Astrocyte (in vitro differentiated cells and primary cell): ENCODE data around the gene GJC1. TPM values are rescaled to one million over a fixed set of nuclear protein-coding genes. Genes with fewer than 3 reads are reported as not detected.
A peak's percentile ranks its signal among the peaks of the same experiment; 100 is the strongest.

Experiments
- DNase-seq: peaks from one replicate; pipeline ENCODE4 v3.0.0-alpha.2; 2010; ENCODE audit warnings: low read depth
- FAIRE-seq: peaks from 2 replicates; lab custom pipeline; 2011; peaks lifted over from hg19 to GRCh38; lab: Jason Lieb, UNC
- H2AFZ ChIP-seq: 2 replicates; pipeline ENCODE4 v1.6.0; 2012; ENCODE audit warnings: low read depth, low read length, inconsistent platforms
- H3K27ac ChIP-seq: 2 replicates; pipeline ENCODE4 v1.5.1; 2011; ENCODE audit warnings: low read depth, low read length, inconsistent platforms
- H3K27me3 ChIP-seq: 2 replicates; pipeline ENCODE4 v1.6.0; 2011; ENCODE audit warnings: low read length, inconsistent platforms; ENCODE audit not compliant: insufficient read depth
- H3K36me3 ChIP-seq: 2 replicates; pipeline ENCODE4 v1.5.1; 2011; ENCODE audit warnings: low read length, inconsistent platforms; ENCODE audit not compliant: insufficient read depth
- H3K4me1 ChIP-seq: 2 replicates; pipeline ENCODE4 v1.5.1; 2011; ENCODE audit warnings: low read length, inconsistent platforms; ENCODE audit not compliant: insufficient read depth
- H3K4me2 ChIP-seq: 2 replicates; pipeline ENCODE4 v1.6.0; 2012; ENCODE audit warnings: low read length, inconsistent platforms
- H3K4me3 ChIP-seq: 2 replicates; pipeline ENCODE4 v1.5.1; 2011; ENCODE audit warnings: low read depth, mild to moderate bottlenecking, low read length, inconsistent platforms; ENCODE audit not compliant: insufficient read depth
- H3K79me2 ChIP-seq: 2 replicates; pipeline ENCODE4 v1.6.0; 2012; ENCODE audit warnings: mild to moderate bottlenecking, low read length, inconsistent platforms; ENCODE audit not compliant: insufficient read depth
- H3K9ac ChIP-seq: 2 replicates; pipeline ENCODE4 v1.6.0; 2012; ENCODE audit warnings: mild to moderate bottlenecking, low read length, inconsistent platforms
- H3K9me3 ChIP-seq: 2 replicates; pipeline ENCODE4 v1.5.1; 2012; ENCODE audit warnings: low read depth, mild to moderate bottlenecking, low read length, inconsistent platforms; ENCODE audit not compliant: insufficient read depth
- H4K20me1 ChIP-seq: 2 replicates; pipeline ENCODE4 v1.6.0; 2012; ENCODE audit warnings: low read length, inconsistent platforms; ENCODE audit not compliant: insufficient read depth
- H3K27ac Mint-ChIP-seq: one replicate; pipeline ENCODE4 v1.8.0; 2021; ENCODE audit warnings: mild to moderate bottlenecking, mixed read lengths; ENCODE audit not compliant: unreplicated experiment
- H3K27me3 Mint-ChIP-seq: one replicate; pipeline ENCODE4 v1.8.0; 2021; ENCODE audit warnings: low read depth, mixed read lengths; ENCODE audit not compliant: unreplicated experiment
- H3K36me3 Mint-ChIP-seq: one replicate; pipeline ENCODE4 v1.8.0; 2021; ENCODE audit warnings: low read depth, mixed read lengths; ENCODE audit not compliant: unreplicated experiment
- H3K4me1 Mint-ChIP-seq: one replicate; pipeline ENCODE4 v1.8.0; 2021; ENCODE audit warnings: low read depth, mixed read lengths; ENCODE audit not compliant: unreplicated experiment
- H3K4me3 Mint-ChIP-seq: one replicate; pipeline ENCODE4 v1.8.0; 2021; ENCODE audit warnings: mild to moderate bottlenecking, moderate library complexity, mixed read lengths; ENCODE audit not compliant: unreplicated experiment
- H3K9me3 Mint-ChIP-seq: one replicate; pipeline ENCODE4 v1.8.0; 2021; ENCODE audit warnings: mild to moderate bottlenecking, mixed read lengths; ENCODE audit not compliant: unreplicated experiment
- CTCF ChIP-seq: IDR thresholded peaks from 2 replicates; pipeline ENCODE4 v1.5.1; 2011; ENCODE audit warnings: low read depth, mild to moderate bottlenecking, inconsistent platforms, low read length, moderate library complexity; ENCODE audit not compliant: insufficient read depth
- EZH2 ChIP-seq: IDR thresholded peaks from 2 replicates; pipeline ENCODE4 v1.6.1; 2012; ENCODE audit warnings: mild to moderate bottlenecking, low read length, inconsistent platforms; ENCODE audit not compliant: insufficient read depth
- total RNA-seq: library from RNA; stranded (reverse); gene quantifications from 2 replicates; pipeline ENCODE4 v1.2.1, GENCODE V29; 2021

Gene GJC1
- total RNA-seq, 1 donor from 2014 or later: 38.4 TPM

GRCh38 chr17:44859701-44860100, 29.6 kb upstream of the GJC1 start:
- Mint-ChIP-seq H3K27me3 (no peaks in the 10 kb centered on the region), H3K4me3 (no peak overlapping the region), H3K9me3 (no peaks in the 10 kb centered on the region), H3K36me3 (peaks cover 13% of the 10 kb centered on the region), H3K27ac (peak overlapping the region; percentile 22), H3K4me1 (no peaks in the 10 kb centered on the region)
- no peaks in the 10 kb centered on the region for H3K27me3 ChIP-seq
- H3K9ac ChIP-seq: no peak overlapping the region
- no peaks in the 10 kb centered on the region for H3K9me3 ChIP-seq
- peaks cover 71% of the 10 kb centered on the region for H3K36me3 ChIP-seq
- no peak overlapping the region for H3K4me3 ChIP-seq
- H3K79me2 ChIP-seq: no peaks in the 10 kb centered on the region
- FAIRE-seq: no peak
- H4K20me1 ChIP-seq: peaks cover 3% of the 10 kb centered on the region
- DNase-seq: no peak
- H2AFZ ChIP-seq: no peak overlapping the region
- no peaks in the 10 kb centered on the region for H3K4me1 ChIP-seq
- TF ChIP-seq EZH2 (no peak), CTCF (no peak)
- no peak overlapping the region for H3K27ac ChIP-seq
- H3K4me2 ChIP-seq: no peak overlapping the region

DNA sequence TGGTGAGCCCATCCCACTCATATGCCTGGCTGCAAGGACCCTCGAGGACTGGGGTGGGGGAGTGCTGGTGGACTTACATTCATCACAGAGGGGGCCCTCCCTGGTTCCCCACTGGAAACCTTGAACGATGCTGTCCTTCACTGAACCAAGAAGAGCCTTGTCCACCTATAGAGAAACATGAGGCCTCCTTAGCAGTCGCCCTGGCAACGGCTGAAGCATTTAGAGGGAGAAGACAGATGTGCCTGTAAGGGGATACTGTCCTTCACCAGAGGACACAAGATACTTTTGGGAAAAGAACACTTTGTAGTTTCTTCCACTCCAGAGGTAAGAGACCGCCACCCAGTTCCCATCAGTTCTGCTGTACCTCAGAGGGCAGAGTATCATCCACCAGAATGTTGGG, 24.1 kb upstream of the GJC1 start:
- no peak overlapping the region for H2AFZ ChIP-seq
- H3K27ac ChIP-seq: no peak overlapping the region
- H3K27me3 ChIP-seq: no peaks in the 10 kb centered on the region
- TF ChIP-seq CTCF (no peak), EZH2 (no peak)
- H3K36me3 Mint-ChIP-seq: peaks cover 30% of the 10 kb centered on the region
- no peak overlapping the region for H3K4me2 ChIP-seq
- no peak overlapping the region for H3K27ac Mint-ChIP-seq
- H3K4me1 ChIP-seq: no peaks in the 10 kb centered on the region
- H3K79me2 ChIP-seq: no peaks in the 10 kb centered on the region
- FAIRE-seq (no peak), DNase-seq (no peak)
- no peaks in the 10 kb centered on the region for H3K9me3 ChIP-seq
- H3K36me3 ChIP-seq: peaks cover 55% of the 10 kb centered on the region
- peak overlapping the region; percentile 6 for H3K4me3 Mint-ChIP-seq
- no peak overlapping the region for H3K4me3 ChIP-seq
- no peaks in the 10 kb centered on the region for H3K27me3 Mint-ChIP-seq
- H3K9me3 Mint-ChIP-seq: no peaks in the 10 kb centered on the region
- H4K20me1 ChIP-seq: no peaks in the 10 kb centered on the region
- no peak overlapping the region for H3K9ac ChIP-seq
- no peaks in the 10 kb centered on the region for H3K4me1 Mint-ChIP-seq

- Mint-ChIP-seq H3K4me1 (no peaks in the 10 kb centered on the region), H3K4me3 (no peak overlapping the region), H3K36me3 (peaks cover 30% of the 10 kb centered on the region), H3K27me3 (no peaks in the 10 kb centered on the region), H3K27ac (peak overlapping the region; percentile 63), H3K9me3 (no peaks in the 10 kb centered on the region)
- no peak overlapping the region for H2AFZ ChIP-seq
- FAIRE-seq (no peak), DNase-seq (no peak)
- no peak overlapping the region for H3K27ac ChIP-seq
- TF ChIP-seq CTCF (no peak), EZH2 (no peak)
- no peaks in the 10 kb centered on the region for H3K4me1 ChIP-seq
- no peak overlapping the region for H3K4me2 ChIP-seq
- no peaks in the 10 kb centered on the region for H3K27me3 ChIP-seq
- H4K20me1 ChIP-seq: no peaks in the 10 kb centered on the region
- no peak overlapping the region for H3K9ac ChIP-seq
- H3K36me3 ChIP-seq: peaks cover 33% of the 10 kb centered on the region
- no peak overlapping the region for H3K4me3 ChIP-seq
- H3K79me2 ChIP-seq: no peaks in the 10 kb centered on the region
- no peaks in the 10 kb centered on the region for H3K9me3 ChIP-seq
Observed at GRCh38 chr17:44850612-44851011, 20.5 kb upstream of the GJC1 start.
